Immature natural killer cell (primary cell): ENCODE data around the gene RBM45. TPM values are rescaled to one million over a fixed set of nuclear protein-coding genes. Genes with fewer than 3 reads are reported as not detected.

Experiments
- DNase-seq, 3 donors: peaks; one replicate each; pipeline ENCODE4 v3.0.0; 2022; ENCODE audit warnings: mixed read lengths in 1 of 3
- H3K27ac Mint-ChIP-seq, 6 donors: one replicate each; pipeline ENCODE4 v1.8.0; 2020; ENCODE audit warnings: mixed read lengths in 6 of 6, mild to moderate bottlenecking in 5 of 6, inconsistent platforms in 4 of 6, moderate library complexity in 3 of 6
- H3K27me3 Mint-ChIP-seq, 3 donors: one replicate each; pipeline ENCODE4 v1.8.0; 2020 to 2021; ENCODE audit warnings: low read depth in 3 of 3, mild to moderate bottlenecking in 3 of 3, mixed read lengths in 3 of 3, moderate library complexity in 3 of 3, inconsistent platforms in 1 of 3
- H3K36me3 Mint-ChIP-seq, 3 donors: one replicate each; pipeline ENCODE4 v1.8.0; 2020; ENCODE audit warnings: mixed read lengths in 3 of 3, inconsistent platforms in 2 of 3, mild to moderate bottlenecking in 2 of 3
- H3K4me1 Mint-ChIP-seq, 2 donors: one replicate each; pipeline ENCODE4 v1.8.0; 2020; ENCODE audit warnings: inconsistent platforms in 2 of 2, mild to moderate bottlenecking in 2 of 2, mixed read lengths in 2 of 2, moderate library complexity in 1 of 2
- H3K4me3 Mint-ChIP-seq, 5 donors: one replicate each; pipeline ENCODE4 v1.8.0; 2020; ENCODE audit warnings: mild to moderate bottlenecking in 5 of 5, mixed read lengths in 5 of 5, inconsistent platforms in 3 of 5, moderate library complexity in 3 of 5
- H3K9me3 Mint-ChIP-seq, 6 donors: one replicate each; pipeline ENCODE4 v1.8.0; 2020; ENCODE audit warnings: mild to moderate bottlenecking in 6 of 6, mixed read lengths in 6 of 6, inconsistent platforms in 4 of 6, moderate library complexity in 3 of 6
- polyA plus RNA-seq, 3 donors: library from polyadenylated mRNA; unstranded; fragments of 300-500 nt; fragmentation: Illumina TruSeq; gene quantifications; one replicate each; pipeline ENCODE4 v1.2.3, GENCODE V29; 2021

Gene RBM45
- polyA plus RNA-seq, 3 donors from 2014 or later: 4.4 to 10.6 (median 7.2) TPM

- Mint-ChIP-seq H3K27me3 (peaks cover 0 to 10% (median 1%) of the 10 kb centered on the region in 3 donors), H3K4me3 (no peak overlapping the region), H3K9me3 (peaks cover 0 to 2% (median 0%) of the 10 kb centered on the region in 6 donors), H3K27ac (no peak overlapping the region), H3K36me3 (no peaks in the 10 kb centered on the region), H3K4me1 (no peaks in the 10 kb centered on the region)
- DNase-seq: no peak
Observed at GRCh38 chr2:178155524-178155923, 43.3 kb downstream of the RBM45 start.

- Mint-ChIP-seq H3K36me3 (no peaks in the 10 kb centered on the region), H3K27me3 (peaks cover 0 to 13% (median 1%) of the 10 kb centered on the region in 3 donors), H3K4me1 (no peaks in the 10 kb centered on the region), H3K9me3 (peaks cover 0 to 3% (median 0%) of the 10 kb centered on the region in 6 donors), H3K27ac (no peak overlapping the region), H3K4me3 (no peak overlapping the region)
- DNase-seq: no peak
Observed at GRCh38 chr2:178157574-178157973, 45.3 kb downstream of the RBM45 start.

GRCh38 chr2:178159966-178160365, 47.7 kb downstream of the RBM45 start:
- Mint-ChIP-seq H3K36me3 (no peaks in the 10 kb centered on the region), H3K4me3 (no peak overlapping the region), H3K4me1 (no peaks in the 10 kb centered on the region), H3K9me3 (peaks cover 0 to 6% (median 0%) of the 10 kb centered on the region in 6 donors), H3K27me3 (peaks cover 4 to 13% (median 6%) of the 10 kb centered on the region in 3 donors), H3K27ac (no peak overlapping the region)
- no peak for DNase-seq

- no peak for DNase-seq
- Mint-ChIP-seq H3K27ac (no peak overlapping the region), H3K36me3 (no peaks in the 10 kb centered on the region), H3K4me1 (no peaks in the 10 kb centered on the region), H3K9me3 (peaks cover 0 to 6% (median 0%) of the 10 kb centered on the region in 6 donors), H3K4me3 (no peak overlapping the region), H3K27me3 (peaks cover 4 to 9% (median 6%) of the 10 kb centered on the region in 3 donors)
Observed at GRCh38 chr2:178160601-178161000, 48.4 kb downstream of the RBM45 start.

GRCh38 chr2:178163395-178163794, 51.2 kb downstream of the RBM45 start:
- H3K36me3 Mint-ChIP-seq: no peaks in the 10 kb centered on the region
- no peak overlapping the region for H3K27ac Mint-ChIP-seq
- H3K27me3 Mint-ChIP-seq: peaks cover 4 to 5% (median 5%) of the 10 kb centered on the region in 3 donors
- no peak overlapping the region for H3K4me3 Mint-ChIP-seq
- no peaks in the 10 kb centered on the region for H3K4me1 Mint-ChIP-seq
- no peak for DNase-seq
- H3K9me3 Mint-ChIP-seq: peaks cover 0 to 6% (median 0%) of the 10 kb centered on the region in 6 donors

GRCh38 chr2:178163911-178164310, 51.7 kb downstream of the RBM45 start:
- H3K36me3 Mint-ChIP-seq: no peaks in the 10 kb centered on the region
- H3K27ac Mint-ChIP-seq: no peak overlapping the region

GRCh38 chr2:178173657-178174056, 61.4 kb downstream of the RBM45 start:
- DNase-seq: no peak
- H3K27me3 Mint-ChIP-seq: peaks cover 2 to 5% (median 5%) of the 10 kb centered on the region in 3 donors
- H3K9me3 Mint-ChIP-seq: peaks cover 0 to 4% (median 0%) of the 10 kb centered on the region in 6 donors
- no peaks in the 10 kb centered on the region for H3K36me3 Mint-ChIP-seq
- no peak overlapping the region for H3K27ac Mint-ChIP-seq
- no peak overlapping the region for H3K4me3 Mint-ChIP-seq
- no peaks in the 10 kb centered on the region for H3K4me1 Mint-ChIP-seq

More at GRCh38 chr2:178163911-178164310, 51.7 kb downstream of the RBM45 start:
- no peak for DNase-seq
- Mint-ChIP-seq H3K27me3 (peaks cover 4 to 5% (median 5%) of the 10 kb centered on the region in 3 donors), H3K9me3 (peaks cover 0 to 6% (median 0%) of the 10 kb centered on the region in 6 donors), H3K4me1 (no peaks in the 10 kb centered on the region), H3K4me3 (no peak overlapping the region)

GRCh38 chr2:178177066-178177679, 64.9 kb downstream of the RBM45 start:
- no peak overlapping the region for H3K27ac Mint-ChIP-seq
- H3K36me3 Mint-ChIP-seq: no peaks in the 10 kb centered on the region
- DNase-seq: no peak
- no peak overlapping the region for H3K4me3 Mint-ChIP-seq
- H3K9me3 Mint-ChIP-seq: peaks cover 0 to 4% (median 0%) of the 10 kb centered on the region in 6 donors
- peaks cover under 1 to 5% (median 2%) of the 10 kb centered on the region in 3 donors for H3K27me3 Mint-ChIP-seq
- H3K4me1 Mint-ChIP-seq: no peaks in the 10 kb centered on the region

Other genes with a start within 250 kb of the RBM45 start
- gene PDE11A, start 39.7 kb upstream of the RBM45 start, polyA plus RNA-seq: not detected
- gene OSBPL6, start 82.1 kb downstream of the RBM45 start, polyA plus RNA-seq: not detected